ENCODE data around the gene GAS6. TPM values are rescaled to one million over a fixed set of nuclear protein-coding genes. Genes with fewer than 3 reads are reported as not detected.
"Not testable (repeated sequence)": the region's sequence is repeated elsewhere in the genome, so short reads cannot be mapped to it uniquely, and the experiment has no call there.

GAS6 gene
- total RNA-seq, 1 donor from 2014 or later = 302 TPM

DNA sequence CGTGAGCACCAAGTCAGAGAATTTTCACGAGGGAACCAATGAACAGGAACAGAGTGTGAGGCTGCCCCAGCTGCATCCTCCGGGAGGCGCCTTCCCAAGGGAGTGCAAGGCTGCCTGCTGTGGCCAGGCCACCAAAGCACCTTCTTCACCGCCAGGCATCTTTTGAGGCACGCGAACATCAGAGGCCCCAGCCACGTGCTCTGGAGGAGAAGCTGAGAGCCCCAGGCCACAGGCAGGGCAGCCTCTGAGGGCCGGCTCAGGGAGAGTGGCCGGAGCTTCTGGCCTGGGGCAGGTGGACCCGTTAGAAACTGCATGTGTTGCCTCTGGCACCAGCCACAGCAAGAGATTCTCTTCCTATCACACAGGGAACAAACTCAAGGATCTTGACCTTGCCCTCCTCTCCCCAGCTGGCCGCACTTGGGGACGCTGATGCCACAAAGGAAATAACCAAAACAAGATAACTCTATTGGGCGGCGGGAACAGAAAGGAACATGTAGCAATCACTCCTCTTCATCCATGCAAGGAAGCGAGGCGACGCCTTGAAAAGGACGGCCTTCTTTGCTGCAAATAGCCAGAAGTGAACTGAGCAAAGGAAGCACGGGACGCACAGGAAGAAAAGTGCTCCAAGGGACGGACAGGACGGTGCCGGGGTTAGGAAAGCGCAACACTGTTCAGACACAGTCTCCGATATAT, 19.9 kb downstream of the GAS6 start:
- intact Hi-C loops (cut with DNase I) = no loop called here
- DNase-seq (ENCODE audit: low spot score) (peak; percentile 50), ATAC-seq (no peak)

DNA sequence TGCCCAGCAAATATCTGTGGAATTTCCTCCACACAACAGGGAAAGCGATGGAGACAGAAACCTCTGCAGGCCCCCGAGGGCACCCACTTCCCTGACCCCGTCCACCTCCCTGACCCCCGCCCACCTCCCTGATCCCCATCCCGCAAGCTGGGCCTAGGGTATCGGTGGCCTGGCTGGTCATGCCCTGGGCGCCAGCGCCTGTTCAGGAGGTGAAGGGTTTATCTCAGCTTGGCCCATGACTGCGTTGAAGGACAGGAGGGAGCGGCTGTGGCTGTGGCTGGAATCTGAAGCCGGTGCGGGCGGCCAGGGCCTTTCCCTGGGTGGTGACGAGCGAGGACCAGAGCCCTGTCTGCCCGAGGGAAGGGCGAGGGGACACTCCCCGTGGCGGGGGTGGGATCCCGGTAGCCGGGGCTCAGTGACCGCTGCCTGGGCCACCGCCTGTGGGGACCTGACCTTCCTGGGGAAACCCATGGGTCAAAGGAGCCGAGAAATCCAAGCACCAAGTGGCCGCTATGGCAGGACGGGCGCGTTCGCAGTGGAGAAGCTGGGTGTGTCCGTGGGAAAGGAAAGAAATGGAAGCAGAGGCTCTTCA, 20.7 kb downstream of the GAS6 start:
- ATAC-seq (no peak), DNase-seq (ENCODE audit: low spot score) (no peak)
- intact Hi-C loops (cut with DNase I) = no loop called here

DNA sequence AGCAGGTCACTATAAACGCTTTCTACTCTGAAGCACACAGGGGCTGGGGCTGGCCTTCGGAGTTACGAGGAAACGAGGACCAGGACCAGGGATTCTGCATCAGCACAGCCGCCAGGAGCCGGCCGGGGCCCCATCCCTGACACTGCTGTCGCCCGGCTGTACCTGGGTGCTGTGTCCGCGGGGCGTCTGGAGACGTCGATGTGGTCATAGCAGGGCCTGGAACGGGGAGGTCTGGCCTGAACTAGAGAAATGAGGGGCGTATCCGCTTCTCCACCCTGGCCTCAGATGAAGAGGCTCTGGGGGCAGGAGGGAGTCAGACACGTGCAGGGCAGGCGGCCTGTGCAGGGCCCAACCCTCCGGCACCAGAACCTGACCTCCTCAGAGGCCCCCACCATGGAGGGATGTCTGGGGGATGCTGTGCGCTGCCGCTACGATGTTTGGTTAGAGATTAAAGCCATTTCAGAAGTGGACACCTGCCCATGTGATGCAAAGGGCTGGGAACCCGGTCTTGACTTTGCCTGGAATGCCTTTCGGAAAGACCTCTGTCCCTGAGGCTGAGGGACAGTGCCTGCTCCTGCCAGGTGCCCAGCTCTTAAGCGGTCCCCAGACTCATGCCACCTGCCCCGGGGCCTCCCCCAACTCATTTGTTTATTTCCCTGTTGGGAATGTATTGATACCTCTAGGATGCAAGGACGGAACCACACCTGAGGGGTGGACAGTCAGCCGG, 21.4 kb downstream of the GAS6 start:
- ATAC-seq (no peak), DNase-seq (ENCODE audit: low spot score) (no peak)
- intact Hi-C loops (cut with DNase I) = no loop called here

DNA sequence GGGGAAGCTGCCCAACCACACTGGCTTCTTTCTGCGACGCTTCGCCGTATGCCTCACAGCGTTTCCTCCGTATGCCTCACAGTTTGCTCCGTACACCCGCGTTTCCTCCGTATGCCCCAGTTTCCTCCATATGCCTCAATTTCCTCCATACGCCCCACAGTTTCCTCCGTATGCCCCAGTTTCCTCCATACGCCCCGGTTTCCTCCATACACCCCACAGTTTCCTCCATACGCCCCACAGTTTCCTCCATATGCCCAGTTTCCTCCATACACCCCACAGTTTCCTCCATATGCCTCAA, 22.6 kb downstream of the GAS6 start:
- intact Hi-C loops (cut with DNase I) = no loop called here
- ATAC-seq (no peak), DNase-seq (ENCODE audit: low spot score) (no peak)

DNA sequence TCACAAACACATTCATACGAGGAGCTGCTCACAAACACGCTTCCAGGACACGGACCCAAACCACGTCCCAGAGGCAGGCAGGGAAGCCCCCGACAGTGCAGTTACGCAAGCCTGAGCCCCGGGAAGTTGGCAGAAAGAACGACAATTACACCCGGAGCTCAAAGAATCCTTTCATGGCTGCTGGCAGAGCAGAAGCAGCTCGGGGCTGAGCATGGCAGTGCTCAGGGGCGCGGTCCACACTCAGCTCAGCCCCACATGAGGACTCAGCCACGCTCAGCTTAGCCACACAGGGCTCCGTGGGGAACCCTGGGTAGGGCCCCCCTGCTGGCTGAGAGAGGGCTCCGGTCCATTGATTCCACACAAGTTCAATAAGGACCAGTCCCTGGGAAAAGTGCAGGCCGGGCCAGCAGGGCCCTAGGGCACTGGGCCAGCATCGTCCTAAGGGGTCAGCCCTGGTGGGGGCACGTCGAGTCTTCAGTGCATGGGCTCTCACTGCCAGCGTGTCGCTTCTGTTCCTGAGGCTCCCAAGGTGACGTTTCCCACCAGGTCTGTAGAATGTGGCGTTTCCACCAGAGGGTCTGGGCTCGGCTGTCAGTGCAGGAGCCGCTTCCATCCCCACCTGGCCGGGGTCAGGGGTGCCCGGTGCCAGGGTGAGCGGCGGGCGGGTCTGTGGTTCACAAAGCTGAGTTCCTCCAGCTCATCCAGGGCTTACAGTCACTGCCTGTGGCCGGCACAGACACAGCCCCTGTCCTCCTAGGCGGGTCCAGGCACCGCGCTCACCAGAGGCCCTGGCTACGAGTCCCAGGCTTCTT, 23.1 kb downstream of the GAS6 start:
- no peak for DNase-seq (ENCODE audit: low spot score)
- peak; percentile 13 for ATAC-seq
- intact Hi-C loops (cut with DNase I) = no loop called here

DNA sequence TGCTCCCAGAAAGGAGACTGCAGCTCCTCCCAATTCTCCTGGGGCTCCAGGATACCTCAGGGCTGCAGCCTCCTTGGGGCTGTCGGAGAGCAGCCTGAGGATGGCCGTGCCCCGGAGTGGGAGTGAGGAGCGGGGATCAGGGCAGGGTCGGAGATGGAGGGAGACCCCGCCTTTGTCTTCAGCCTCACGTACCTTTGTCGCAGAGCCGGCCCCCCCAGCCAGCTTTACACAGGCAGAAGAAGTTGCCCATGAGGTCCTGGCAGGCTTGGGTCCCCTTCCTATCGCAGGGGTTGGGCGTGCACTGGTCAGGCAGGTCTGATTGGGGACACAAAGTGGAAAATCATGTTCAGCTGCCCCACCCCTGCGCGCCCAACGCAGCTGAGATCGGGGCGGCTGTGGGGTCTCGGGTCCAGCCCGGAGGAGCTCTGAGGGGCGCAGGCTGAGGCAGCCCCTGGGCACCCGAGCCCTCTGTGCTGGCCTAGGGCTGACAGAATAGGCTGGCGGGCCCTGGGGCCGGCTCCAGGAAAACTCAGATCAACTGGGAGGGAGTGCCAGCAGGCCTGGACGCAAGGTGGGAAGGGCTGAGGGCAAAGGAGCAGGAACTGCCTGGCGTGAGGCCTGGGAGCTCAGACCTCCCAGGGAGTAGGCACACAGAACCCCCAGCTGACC, 24.2 kb downstream of the GAS6 start:
- DNase-seq (ENCODE audit: low spot score) (no peak), ATAC-seq (peak; percentile 38)
- intact Hi-C loops (cut with DNase I) = no loop called here

DNA sequence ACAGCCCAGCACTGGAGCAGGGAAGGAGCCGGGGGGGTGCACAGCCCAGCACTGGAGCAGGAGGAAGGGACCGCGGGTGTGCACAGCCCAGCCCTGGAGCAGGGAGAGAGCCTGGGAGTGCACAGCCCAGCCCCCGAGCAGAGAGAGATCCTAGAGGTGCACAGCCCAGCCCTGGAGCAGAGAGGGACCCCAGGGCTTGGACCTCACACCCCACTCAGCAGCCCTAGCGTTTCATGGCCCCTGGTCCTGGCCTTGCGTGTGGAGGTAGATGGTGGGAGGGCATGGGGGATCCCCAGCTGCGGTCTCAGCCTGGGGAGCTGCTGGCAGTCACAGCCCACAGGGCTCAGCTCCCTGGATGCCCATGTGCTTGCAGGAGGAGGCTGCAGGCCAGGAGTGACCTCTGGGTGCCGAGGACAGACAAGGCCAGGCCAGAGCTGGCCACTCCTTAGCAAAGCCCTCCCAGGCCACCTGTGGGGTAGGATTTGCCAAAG, 25.1 kb downstream of the GAS6 start:
- ATAC-seq = no peak
- DNase-seq (ENCODE audit: low spot score) = no peak
- intact Hi-C loops (cut with DNase I) = no loop called here

DNA sequence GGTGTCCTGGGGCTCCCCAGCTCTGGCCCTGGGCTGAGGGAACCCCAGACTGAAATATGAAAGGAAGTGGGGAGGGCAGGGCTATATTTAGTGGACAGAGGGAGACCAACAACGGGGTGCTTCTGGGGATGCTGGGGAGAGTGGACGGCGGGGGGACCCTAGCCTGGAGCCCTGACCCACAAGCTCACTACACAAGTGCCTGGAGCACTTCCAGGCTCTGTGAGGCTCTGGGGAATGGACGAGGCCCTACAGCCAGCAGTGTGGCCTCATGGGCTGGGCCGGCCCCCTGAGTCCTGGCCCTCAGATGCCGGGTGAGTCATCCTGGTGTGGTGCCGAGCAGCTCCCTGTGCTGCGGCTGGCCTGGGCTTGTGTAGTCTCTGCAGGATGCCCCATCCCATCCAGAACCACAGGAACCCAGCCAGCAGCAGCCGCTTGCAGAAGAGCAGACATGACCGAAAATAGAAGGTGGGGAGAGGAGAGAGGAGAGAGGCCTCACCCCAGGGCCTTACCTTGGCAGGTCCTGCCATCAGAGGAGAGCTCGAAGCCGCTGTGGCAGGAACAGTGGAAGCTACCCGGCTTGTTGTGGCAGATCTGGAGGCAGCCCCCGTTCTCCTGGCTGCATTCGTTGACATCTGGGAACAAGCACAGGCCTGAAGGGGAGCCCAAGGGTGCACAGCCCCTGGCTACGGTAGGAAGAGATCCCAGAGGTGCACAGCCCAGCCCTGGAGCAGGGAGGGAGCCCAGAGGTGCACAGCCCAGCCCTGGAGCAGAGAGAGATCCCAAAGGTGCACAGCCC, 26.1 kb downstream of the GAS6 start:
- DNase-seq (ENCODE audit: low spot score) = peak; percentile 91
- intact Hi-C loops (cut with DNase I) = no loop called here
- ATAC-seq = peak; percentile 89

DNA sequence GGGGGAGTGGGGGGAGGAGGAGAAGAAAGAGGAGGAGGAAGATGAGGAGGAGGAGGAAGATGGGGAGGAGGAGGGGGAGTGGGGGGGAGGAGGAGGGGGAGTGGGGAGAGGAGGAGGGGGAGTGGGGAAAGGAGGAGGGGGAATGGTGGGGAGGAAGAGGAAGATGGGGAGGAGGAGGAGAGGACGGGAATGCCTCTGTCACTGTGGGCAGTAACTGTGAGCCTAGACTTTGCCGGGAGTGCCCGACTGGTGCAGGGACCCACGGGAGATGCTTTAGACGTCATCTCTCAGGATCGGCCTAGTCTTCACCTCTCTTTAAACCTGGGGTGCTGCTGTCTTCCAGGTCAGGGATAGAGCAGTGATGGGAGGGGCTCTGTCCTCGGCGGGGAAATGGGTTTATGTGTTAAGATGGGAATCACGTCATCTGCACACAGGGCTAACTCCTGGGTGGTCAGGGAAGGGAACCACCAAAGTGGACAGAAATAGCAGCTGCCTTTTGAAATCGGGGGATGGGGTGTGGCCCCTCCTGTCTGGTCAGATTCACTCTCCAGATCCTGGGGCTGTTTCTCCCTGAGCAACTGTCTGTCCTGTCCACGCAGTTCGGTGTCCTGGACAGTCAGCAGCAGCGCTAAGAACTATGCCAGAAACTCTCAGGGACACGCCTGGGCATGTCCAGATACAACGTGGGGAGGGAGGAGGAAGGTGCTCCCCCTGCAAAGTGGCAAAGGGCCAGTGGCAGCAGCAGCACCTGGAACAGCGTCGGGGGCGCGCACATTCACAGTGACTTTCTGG, 26.9 kb downstream of the GAS6 start:
- no peak for DNase-seq (ENCODE audit: low spot score)
- intact Hi-C loops (cut with DNase I) = no loop called here

DNA sequence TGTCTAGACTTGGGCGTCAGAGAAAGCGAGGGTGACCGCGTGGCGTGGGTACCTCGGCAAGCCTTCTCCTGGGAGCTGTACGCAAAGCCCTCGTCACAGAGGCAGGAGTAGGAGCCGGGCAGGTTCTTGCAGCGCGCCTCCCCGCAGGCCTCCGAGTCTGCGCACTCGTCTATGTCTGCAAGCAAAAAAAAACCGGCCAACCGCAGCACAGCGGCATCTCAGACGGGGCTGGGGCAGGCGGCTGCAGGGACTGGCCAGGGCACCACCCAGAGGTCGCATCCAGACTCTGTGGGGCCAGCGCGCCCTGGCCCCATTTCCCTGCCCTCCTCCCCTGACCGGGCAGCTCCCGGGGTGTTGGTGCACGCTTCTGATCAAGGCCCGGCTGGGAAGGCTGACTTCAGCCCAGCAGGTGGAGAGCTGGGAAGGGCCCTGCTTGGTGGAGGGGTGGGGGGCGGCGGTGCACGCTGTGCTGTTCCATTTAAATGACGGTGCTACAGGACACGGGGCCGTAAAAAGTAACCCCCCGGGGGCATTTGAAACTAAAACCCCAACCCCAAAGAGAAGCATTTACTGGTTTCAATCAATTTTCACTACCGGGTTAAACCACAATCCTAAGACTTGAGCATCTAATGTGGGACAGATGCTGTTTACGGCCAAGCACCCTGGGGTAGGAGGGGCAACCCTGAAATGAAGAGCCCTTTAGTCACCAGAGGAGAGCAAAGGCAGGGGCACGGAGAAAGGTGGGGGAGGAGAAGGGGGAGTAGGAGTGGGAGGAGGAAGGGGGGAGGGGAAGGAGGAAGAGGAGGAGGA, 28.2 kb downstream of the GAS6 start:
- DNase-seq (ENCODE audit: low spot score) (no peak), ATAC-seq (no peak)
- intact Hi-C loops (cut with DNase I) = no loop called here

More for the DNA sequence above, 26.9 kb downstream of the GAS6 start:
- ATAC-seq = peak; percentile 79

DNA sequence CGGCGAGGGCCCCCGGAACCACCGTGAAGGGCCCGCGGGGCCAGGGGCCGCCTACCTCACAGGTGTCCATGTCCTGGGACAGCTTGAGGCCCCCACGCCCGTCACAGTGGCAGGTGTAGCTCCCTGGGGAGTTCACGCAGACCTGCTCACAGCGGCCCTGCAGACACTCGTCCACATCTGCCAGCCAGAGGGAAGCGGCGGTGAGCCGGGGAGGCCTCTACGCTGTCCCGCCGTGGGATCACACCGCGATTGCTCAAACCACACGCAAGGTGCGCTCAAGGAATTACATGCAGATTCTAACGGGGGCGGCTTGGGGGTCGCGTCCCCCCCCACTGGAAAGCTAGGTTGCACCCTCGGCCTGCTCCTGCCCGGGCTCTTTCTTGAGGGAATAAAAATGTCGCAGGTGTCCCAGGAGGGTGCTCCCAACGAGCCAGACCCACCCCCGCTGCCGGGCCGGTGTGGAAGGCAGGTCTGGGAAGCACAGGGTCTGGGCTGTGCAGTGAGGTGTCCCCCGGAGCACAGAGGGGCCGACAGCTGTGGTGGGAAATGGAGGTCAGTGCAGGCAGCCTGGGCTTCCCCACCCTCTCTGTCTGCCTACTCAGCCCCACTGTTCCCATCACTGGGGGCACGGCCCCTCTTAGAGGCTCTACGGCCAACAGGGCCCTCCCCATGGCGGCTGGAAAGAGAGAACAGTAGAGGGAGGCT, 29.2 kb downstream of the GAS6 start:
- DNase-seq (ENCODE audit: low spot score) (no peak), ATAC-seq (no peak)
- intact Hi-C loops (cut with DNase I) = no loop called here

DNA sequence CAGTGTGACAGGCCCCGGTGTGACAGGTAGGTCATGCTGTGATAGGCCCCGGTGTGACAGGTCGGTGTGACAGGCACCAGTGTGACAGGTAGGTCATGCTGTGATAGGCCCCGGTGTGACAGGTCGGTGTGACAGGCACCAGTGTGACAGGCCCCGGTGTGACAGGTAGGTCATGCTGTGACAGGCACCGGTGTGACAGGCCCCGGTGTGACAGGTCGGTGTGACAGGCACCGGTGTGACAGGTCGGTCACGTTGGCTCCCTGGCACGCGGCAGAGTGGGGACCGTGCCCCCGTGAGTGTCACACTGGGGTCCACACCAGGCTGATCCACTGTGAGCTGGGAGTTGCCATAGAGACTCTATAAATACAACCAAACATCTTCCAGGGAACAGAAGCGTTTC, 29.9 kb downstream of the GAS6 start:
- ATAC-seq; intact Hi-C loops (cut with DNase I); DNase-seq (ENCODE audit: low spot score): not testable (repeated sequence)

DNA sequence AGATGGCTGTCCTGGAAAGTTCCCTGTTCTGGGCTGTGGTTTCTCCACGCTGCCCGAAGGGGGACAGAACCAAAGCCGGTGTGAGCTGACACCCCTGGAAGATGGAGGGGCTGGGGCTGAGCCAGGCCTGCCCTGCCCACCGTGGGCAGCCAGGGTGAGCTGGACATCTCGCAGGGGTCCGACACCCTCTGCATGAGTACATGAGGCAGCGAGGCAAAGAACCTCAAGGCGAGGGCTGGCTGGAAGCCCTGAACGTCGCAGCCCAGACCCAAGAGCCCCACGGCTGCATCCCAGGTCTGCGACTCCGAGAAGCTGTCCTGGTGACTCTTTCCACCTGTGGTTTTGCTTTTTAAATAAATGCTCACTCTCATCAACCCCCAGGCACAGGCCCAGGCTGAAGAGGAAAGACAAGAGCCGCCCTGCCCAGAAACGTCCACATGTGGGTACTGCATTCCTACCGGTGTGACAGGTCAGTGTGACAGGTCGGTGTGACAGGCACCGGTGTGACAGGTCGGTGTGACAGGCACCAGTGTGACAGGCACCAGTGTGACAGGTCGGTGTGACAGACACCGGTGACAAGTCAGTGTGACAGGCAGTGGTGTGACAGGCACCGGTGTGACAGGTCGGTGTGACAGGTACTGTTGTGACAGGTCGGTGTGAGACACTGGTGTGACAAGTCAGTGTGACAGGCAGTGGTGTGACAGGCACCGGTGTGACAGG, 30.6 kb downstream of the GAS6 start:
- ATAC-seq (no peak), DNase-seq (ENCODE audit: low spot score) (no peak)
- intact Hi-C loops (cut with DNase I) = no loop called here

DNA sequence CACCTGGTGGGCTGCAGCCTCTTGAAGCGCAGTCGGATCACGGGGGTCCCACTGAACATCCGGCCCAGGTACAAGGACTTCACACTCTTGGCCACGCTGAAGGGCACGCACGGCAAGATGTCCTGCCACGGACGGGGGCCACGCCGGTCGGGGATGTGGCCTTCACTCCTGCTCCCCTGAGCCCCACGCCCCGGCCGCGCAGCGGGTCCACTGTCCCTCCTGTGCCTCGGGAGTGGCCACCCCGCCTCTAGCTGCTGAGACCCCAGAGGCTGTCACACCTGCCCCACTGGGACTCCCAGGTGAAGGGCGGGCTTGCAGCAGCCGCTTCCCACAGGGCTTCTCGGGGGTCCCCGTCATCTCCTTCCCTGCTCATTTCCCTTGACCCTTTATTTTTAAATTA, 31.2 kb downstream of the GAS6 start:
- intact Hi-C loops (cut with DNase I) = no loop called here
- ATAC-seq (no peak), DNase-seq (ENCODE audit: low spot score) (no peak)

DNA sequence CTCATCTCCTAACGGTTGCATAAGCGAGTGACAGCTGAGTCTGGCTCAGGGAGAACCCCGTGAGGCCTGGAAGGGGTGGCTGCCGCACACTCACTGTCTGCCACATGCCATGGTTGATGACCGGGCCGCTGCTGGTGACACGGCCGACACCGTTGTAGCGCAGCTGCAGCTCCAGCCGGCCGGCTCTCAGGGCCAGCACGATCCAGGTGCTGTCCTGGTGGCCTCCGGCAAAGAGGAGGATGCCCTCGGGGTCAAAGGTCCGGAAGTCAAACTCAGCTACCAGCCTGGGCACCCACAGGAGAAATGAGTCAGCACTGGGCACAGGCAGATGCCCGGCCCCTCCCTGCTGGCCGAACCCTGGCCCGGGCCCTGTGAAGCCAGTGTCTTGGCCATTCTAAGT, 31.7 kb downstream of the GAS6 start:
- no peak for DNase-seq (ENCODE audit: low spot score)
- intact Hi-C loops (cut with DNase I) = no loop called here
- no peak for ATAC-seq

DNA sequence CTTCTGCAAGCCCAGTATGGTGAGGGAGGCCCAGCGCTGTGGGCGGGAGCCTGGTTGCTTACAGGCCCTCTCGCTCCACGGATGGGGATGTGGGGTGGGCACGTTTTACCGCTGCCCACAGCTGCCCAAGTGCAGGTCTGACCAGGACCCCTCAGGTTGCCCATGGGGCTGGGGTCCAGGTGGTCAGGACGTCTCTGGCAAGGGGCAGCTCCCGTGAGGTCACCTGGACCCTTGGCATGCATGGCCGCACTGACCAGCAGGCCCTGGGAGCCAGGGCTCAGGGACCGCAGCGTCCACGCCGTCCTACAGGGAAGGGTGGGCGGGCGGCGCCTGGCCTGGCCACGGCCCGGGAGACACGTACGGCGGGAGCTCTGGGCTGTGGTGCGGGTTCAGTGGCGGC, 32.8 kb downstream of the GAS6 start:
- DNase-seq (ENCODE audit: low spot score) (no peak), ATAC-seq (no peak)
- intact Hi-C loops (cut with DNase I) = no loop called here
